ENCODE measurements around the gene ZBTB47. TPM values are rescaled to one million over a fixed set of nuclear protein-coding genes. Genes with fewer than 3 reads are reported as not detected.

ZBTB47 gene
- total and polyA plus RNA-seq, 2 donors (not counting 3 experiments of a cell fraction or from before 2014, with no cell fraction given): 10.6 to 14.5 TPM

DNA sequence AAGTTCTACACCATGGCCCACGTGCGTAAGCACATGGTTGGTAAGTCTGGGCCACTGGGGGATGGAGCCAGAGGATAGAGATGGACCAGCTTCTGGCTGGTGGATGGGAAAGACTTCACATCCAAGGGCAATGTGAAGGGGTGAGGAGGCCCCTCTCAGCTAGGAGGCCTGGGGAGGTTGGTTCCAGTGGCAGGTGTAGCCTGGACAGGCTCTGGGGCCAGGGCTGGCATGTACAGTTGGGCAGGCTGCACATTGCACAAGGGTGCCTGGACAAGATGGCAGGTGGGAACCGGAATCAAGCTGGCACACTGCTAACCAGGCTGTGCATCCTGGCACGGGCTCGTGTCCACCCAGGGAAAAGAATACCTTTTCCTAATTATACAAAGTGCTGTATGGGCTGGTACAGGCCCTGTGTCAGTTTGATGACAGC is 8.1 kb downstream of the ZBTB47 start:
- FAIRE-seq (no peak), DNase-seq (ENCODE audit: low read depth, low spot score) (no peak)
- H3K9ac ChIP-seq (replicated peaks; ENCODE audit: extremely low read depth, insufficient read depth, low read length): no peak overlapping the region
- no peak overlapping the region for H3K4me3 ChIP-seq (replicated peaks in 1 of 3; ENCODE audit: insufficient read depth in 1 of 3, low read depth in 1 of 3, low read length in 3 of 3)
- H3K27me3 ChIP-seq (ENCODE audit: control insufficient read depth in 2 of 2, insufficient read depth in 2 of 2, low read length in 2 of 2): no peaks in the 10 kb centered on the region
- CTCF ChIA-PET: no interaction called here
- no peak for TF ChIP-seq EZH2 (IDR thresholded peaks at IDR 0.05; ENCODE audit: borderline replicate concordance, low read depth, low read length, severe bottlenecking)
- no peak for TF ChIP-seq FOS (IDR thresholded peaks at IDR 0.05; ENCODE audit: borderline replicate concordance, insufficient read depth, low read length)
- no peak for TF ChIP-seq JUN (IDR thresholded peaks at IDR 0.05; ENCODE audit: borderline replicate concordance, insufficient read depth, insufficient read length, low read depth)
- TF ChIP-seq, protein P1, sequence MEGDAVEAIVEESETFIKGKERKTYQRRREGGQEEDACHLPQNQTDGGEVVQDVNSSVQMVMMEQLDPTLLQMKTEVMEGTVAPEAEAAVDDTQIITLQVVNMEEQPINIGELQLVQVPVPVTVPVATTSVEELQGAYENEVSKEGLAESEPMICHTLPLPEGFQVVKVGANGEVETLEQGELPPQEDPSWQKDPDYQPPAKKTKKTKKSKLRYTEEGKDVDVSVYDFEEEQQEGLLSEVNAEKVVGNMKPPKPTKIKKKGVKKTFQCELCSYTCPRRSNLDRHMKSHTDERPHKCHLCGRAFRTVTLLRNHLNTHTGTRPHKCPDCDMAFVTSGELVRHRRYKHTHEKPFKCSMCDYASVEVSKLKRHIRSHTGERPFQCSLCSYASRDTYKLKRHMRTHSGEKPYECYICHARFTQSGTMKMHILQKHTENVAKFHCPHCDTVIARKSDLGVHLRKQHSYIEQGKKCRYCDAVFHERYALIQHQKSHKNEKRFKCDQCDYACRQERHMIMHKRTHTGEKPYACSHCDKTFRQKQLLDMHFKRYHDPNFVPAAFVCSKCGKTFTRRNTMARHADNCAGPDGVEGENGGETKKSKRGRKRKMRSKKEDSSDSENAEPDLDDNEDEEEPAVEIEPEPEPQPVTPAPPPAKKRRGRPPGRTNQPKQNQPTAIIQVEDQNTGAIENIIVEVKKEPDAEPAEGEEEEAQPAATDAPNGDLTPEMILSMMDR (IDR thresholded peaks at IDR 0.05; ENCODE audit: extremely low read depth in 1 of 2, insufficient read depth in 1 of 2, low read depth in 1 of 2, low read length in 2 of 2): no peak
- TF ChIP-seq GATA2 (IDR thresholded peaks at IDR 0.05; ENCODE audit: insufficient read depth, insufficient read length, low read depth, low read length): no peak
- no peak for TF ChIP-seq POLR2AphosphoS5 (IDR thresholded peaks at IDR 0.05; ENCODE audit: insufficient read depth, low read depth, low read length)
- TF ChIP-seq MYC (IDR thresholded peaks at IDR 0.05; ENCODE audit: low read depth, low read length): no peak
- TF ChIP-seq, protein P2, sequence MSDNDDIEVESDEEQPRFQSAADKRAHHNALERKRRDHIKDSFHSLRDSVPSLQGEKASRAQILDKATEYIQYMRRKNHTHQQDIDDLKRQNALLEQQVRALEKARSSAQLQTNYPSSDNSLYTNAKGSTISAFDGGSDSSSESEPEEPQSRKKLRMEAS (IDR thresholded peaks at IDR 0.05; ENCODE audit: insufficient read depth, insufficient read length): no peak
- no peak for TF ChIP-seq POLR2A (IDR thresholded peaks at IDR 0.05; ENCODE audit: low read depth, low read length)
- POLR2A ChIA-PET: no interaction called here
- H3K4me1 ChIP-seq (ENCODE audit: control insufficient read depth, extremely low read depth, insufficient read depth, low read length): no peaks in the 10 kb centered on the region
- dilution Hi-C loops (cut with MboI; ENCODE audit: extremely low pct_ligation_motif_present, low sequenced_read_pairs): no loop called here
- intact Hi-C loops (cut with micrococcal nuclease): no loop called here
- no peak overlapping the region for H3K27ac ChIP-seq (ENCODE audit: insufficient read depth, low read depth, low read length)
- H3K79me2 ChIP-seq (ENCODE audit: control insufficient read depth, insufficient read depth, low read length): peaks cover 2% of the 10 kb centered on the region
- H3K9me1 ChIP-seq (replicated peaks; ENCODE audit: control insufficient read depth, extremely low read depth, insufficient read depth, low read length): no peaks in the 10 kb centered on the region
- no peak overlapping the region for H2AFZ ChIP-seq (ENCODE audit: low read depth, low read length)
- no TSS peak for BruUV-seq (replicated peaks)
- no peaks in the 10 kb centered on the region for H3K9me3 ChIP-seq (replicated peaks; ENCODE audit: control insufficient read depth, insufficient read depth, low read length)
- peaks cover 0 to 10% of the 10 kb centered on the region in 2 experiments for H3K36me3 ChIP-seq (ENCODE audit: control insufficient read depth in 2 of 2, extremely low read depth in 1 of 2, insufficient read depth in 2 of 2, low read length in 2 of 2)
- no peak overlapping the region for H3K4me2 ChIP-seq (ENCODE audit: insufficient read depth, low read length)
- no peaks in the 10 kb centered on the region for H4K20me1 ChIP-seq (replicated peaks; ENCODE audit: control insufficient read depth, extremely low read depth, insufficient read depth, low read length)
